OCI-M1 (cell line): ENCODE measurements around the gene PLTP.
"Not testable (repeated sequence)": the region's sequence is repeated elsewhere in the genome, so short reads cannot be mapped to it uniquely, and the experiment has no call there.

Experiments used
- DNase-seq: peaks from one replicate; lab custom pipeline; 2025; lab: John Stamatoyannopoulos, UW

The PLTP gene

GRCh38 chr20:45944151-45944964 is 32.4 kb upstream of the PLTP start:
- DNase-seq = peak; percentile 40

DNA sequence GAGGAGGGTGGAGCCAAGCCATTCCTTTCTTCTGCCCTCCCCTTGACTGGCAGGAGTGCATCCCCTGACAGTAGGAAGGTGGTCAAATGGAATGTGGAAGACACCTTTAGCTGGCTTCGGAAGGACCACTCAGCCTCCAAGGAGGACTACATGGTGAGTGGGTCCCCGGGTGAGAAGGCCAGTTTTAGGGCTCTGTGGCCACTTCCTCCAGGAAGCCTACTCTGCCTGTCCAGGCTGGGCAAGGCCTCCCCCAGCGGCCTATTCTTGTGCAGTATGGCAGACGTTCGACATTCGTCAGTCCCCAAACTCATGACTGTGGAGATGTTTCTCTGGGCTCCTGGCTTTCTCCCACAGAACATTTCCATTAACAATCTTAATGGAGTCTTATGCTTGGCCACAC is 31.7 kb upstream of the PLTP start:
- no peak for DNase-seq

DNA sequence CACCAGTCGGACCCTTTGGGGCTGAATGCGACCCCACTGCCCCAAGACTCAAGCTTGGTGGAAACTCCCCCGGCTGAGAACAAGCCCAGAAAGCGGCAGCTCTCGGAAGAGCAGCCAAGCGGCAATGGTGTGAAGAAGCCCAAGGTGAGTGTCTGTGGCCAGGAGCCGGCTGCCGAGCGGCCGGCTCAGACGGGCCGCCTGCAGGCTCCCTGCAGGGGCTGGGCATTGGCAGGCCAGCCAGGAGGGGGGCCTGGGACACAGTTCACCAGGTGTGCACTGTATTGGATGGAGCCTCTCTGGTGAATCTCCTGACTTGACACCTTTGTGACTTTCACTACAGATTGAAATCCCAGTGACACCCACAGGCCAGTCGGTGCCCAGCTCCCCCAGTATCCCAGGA is 28.5 kb upstream of the PLTP start:
- DNase-seq = no peak

DNA sequence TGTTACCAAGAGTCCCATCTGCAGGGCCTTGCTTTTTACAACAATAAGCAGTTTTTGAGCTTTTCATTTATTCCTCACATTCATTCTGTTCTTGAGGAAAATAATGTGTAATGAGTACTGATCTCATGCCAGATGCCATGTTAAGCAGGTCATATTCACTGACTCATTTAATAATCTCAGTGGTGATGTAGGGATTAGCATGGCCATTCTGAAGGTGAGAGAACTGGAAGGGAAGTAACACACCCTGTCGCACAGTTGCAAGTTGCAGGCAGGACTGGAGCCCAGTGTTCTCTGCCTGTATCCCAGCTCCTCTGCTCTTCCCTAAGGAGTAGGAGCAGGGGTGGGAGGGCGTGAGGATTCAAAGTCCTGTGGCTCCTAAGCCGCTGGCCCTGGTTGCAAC is 28.1 kb upstream of the PLTP start:
- no peak for DNase-seq

DNA sequence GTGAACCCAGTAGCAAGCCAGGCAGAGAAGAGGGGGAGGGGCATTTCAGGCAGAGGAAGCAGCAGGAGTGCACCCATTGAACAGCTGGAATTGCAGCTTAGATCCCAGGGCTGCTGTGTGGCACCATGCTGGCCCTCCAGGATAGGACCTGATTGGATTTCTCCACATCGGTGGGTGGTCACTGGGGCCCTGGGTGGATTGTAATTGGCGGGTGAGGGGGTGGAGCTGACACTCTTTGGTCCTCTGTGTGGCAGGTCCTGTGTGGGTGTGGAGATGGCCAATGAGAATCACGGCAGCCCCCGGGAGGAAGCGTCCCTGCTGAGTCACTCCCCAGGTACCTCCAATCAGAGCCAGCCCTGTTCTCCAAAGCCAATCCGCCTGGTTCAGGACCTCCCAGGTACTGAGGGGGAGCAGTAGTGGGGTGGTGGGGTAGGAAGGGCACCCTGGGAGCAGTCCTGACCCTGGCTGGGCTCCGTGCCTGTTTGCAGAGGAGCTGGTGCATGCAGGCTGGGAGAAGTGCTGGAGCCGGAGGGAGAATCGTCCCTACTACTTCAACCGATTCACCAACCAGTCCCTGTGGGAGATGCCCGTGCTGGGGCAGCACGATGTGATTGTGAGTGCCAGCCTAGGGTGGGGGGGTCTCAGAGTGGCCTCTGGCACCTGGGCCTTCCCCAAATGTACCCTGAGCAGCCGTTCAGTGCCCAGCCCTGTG is 26.9 kb upstream of the PLTP start:
- no peak for DNase-seq

DNA sequence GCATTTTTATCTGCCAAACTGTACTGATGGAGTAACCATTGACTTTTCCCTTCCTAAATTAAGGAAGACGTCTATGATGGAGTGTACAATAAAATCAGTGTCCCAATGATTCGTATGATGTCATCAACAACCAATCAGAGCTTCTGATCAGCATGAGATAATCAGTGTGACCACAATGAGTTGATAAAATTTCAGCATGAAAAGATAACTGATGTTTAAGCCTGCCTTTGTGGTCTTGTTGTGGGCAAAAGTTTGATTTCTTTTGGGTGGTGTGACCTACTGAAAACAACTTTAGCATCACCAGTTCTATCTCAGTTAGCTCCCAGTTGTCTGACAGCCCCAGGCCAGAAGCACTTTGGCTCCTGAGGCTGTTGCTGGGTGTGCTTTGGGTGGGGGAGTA is 25.8 kb upstream of the PLTP start:
- DNase-seq = no peak

DNA sequence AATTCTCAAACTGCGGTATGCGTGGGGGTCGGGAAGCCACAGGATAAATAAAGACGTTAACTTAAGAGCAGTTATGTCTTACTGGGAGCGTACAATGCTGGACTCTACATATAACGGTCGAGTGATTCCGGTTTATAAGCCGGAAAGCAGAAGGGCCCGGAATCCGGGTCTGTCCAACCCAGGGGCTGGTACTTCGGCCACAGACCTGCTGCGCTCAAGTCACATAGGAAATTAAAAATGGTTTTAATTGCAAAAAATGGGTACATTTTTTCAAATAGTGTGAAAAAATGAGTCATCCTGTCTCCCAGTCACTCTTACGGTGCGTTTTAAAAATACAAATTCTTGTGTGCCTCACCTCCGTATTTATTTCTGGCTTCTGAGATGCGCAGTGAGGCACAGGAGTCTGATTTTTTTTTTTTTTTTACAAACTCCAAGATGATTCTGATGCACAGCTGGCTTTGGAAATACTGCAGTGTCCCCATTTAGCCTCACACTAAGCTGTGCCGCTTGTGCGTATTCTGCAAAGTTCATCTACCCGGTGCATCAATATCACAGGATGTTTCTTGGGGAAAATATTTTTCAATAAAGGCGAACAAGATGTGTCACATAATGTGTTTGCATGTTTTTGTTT is 23.6 kb upstream of the PLTP start:
- DNase-seq = no peak

DNA sequence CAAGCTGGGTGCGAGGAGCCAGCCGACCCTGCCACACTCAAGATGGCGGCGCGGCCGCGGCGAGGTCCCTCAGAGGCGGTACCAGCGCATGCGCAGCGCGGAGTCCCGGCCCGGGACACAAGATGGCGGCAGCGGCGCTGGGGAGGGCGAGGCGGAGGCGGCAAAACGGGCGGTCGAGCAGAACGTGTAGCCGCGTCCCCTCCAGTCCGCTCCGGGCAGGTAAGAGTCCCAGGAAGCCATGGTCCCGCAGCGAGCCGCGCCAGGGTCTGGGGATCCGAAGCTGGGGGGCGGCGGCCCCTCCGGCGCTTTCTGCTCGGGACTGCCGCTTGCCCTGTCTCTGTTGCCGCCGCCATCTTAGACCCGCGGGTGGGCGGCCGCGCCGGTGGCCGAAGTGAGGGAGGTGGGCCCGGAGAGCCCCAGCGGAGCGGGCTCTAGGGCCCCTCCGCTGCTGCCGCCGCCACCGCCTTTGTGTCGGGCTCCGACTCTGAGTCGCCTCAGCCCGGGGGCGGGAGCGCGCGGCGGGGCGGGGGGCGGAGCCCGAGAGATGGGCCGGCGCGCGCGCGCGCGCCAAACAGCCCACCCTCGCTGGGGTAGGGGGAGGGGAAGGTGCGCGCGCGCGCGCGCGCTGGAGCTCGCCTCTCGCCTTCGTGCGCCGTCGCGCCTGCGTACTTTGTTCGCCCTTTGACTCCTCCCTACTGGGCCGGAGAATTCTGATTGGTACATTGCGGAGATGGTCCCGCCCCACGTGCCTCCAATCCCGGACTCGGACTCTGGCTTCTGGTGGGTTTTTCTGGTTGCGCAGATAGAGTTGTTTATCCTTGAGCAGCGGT is 22.8 kb upstream of the PLTP start, which contains the start of gene PCIF1:
PCIF1 (plus strand) TSS at position 98 of the 830 bp plus-strand sequence. CDS start 4,317 bp downstream, outside the sequence.
- peak; percentile 99 for DNase-seq

DNA sequence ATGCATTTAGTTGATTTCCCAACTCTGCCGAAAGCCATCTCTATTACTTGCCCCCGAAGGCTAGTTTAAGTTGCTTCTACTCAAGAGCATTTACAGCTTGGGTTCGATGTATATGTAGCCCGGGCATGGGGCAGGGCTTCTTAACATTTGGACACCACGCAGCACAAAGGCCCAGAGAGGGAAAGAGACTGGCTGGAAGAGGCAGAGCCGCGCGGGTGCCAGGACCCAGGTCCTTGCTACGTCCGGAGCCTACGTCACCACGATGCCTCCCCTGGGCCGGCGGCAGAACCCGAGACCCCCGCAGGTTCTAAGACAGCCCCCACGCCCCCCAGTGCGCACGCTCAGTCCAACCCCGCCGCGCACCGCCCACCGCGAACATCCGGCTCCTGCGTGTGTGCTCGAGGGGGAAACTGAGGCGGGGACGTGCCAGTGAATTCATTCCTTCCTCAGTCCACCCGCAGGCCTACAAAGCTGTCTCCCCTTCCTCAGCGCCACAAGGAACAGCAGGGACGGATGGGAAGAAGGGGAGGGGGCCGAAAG is 22.2 kb upstream of the PLTP start:
- peak; percentile 70 for DNase-seq

DNA sequence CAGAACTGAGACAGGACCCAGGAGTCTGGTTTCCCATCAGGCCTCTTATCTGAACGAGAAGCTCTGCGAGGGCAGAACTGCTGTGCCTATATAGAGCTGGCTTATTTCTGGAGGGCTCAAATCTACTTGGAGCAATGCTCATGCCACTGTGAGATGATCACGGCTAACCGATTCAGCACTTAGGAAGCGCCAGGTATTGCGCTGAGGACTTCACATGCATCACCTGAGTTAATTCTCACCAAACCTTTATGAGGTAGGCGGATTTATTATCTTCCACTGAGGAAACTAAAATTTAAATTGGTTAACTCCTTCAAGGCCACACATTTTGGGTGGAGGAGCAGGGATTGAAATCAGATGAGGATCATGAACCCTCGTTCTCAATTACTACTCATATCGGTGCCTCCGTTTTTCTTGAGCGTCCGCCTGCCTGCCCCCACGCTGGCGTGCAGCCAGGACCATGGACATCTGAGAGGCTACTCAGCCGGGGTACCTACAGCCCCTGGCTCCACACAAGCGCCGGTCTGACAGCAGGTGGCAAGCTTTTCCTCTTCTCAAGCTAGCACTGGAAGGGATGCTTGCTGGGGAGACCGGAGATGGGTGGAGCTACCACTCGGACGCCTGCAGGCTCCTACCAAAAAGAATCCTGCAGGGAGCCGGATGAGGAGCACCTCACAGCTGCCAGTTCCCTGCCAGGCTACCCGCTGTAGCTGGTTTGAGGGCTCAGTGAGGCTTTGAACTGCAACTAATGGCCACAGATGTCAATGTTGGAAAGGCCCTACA is 21.5 kb upstream of the PLTP start:
- peak; percentile 87 for DNase-seq

DNA sequence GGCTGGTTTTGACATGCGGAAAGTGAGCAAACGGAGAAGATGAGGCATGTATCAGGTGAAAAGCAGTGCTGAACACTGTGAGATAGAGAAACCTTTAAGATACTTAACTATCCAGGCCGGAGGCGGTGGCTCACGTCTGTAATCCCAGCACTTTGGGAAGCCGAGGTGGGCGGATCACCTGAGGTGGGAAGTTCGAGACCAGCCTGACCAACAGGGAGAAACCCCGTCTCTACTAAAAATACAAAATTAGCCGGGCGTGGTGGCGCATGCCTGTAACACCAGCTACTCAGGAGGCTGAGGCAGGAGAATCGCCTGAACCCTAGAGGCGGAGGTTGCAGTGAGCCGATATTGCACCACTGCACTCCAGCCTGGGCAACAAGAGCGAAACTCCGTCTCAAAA is 19.7 kb upstream of the PLTP start:
- DNase-seq = not testable (repeated sequence)

DNA sequence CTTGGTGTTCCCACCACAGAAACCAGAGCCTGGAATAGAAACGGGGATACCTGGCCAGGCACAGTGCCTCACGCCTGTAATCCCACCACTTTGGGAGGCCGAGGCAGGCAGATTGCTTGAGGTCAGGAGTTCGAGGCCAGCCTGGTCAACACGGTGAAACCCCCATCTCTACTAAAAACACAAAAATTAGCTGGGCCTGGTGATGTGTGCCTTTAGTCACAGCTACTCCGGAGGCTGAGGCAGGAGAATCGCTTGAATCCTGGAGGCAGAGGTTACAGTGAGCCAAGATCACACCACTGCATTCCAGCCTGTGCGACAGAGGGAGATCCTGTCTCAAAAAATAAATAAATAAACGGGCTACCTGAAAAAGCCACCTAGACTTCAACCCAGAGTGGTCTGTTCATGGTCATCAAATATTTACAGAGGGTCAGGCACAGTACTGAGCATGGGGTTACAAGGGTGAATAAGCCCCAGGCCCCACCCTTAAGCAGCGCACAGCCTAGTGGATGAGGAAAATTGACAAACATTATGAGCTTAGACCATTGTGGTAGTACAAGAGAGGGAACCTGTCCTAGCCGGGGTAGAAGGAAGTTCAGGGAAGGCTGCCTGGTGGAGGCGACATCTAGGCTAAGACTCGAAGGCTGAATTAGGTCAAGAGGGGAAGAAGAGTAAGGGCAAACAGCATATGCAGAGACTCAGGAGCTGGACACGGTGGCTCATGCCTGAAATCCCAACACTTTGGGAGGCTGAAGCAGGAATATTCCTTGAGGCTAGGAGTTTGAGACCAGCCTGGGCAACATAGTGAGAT is 15.3 kb upstream of the PLTP start:
- no peak for DNase-seq

GRCh38 chr20:45926731-45927070 is 14.7 kb upstream of the PLTP start:
- no peak for DNase-seq

DNA sequence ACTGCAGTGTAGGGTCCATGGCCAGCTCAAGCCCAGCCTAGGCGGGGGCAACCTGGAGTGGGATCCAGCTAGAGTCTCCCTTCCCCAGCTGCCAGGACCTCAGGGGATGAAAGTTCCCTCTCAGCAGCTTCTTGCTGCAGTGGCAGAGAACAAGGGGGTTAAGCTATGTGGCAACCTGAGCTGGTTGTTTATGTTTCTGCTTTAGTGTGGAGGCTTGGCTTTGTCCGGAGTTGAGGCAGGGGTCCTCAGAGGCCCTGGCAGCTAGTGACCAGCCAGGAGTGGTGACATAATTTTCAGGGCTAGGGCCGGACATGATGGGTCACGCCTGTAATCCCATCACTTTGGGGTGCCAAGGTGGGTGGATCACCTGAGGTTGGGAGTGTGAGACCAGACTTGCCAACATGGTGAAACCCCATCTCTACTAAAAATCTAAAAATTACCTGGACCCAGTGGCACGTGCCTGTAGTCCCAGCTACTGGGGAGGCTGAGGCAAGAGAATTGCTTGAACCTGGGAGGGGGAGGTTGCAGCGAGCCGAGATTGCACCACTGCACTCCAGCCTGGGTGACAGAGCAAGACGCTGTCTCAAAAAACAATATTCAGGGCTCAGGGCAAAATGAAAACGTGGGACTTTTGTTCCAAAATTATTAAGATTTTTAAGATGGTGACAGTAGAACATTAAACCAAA is 14.0 kb upstream of the PLTP start:
- no peak for DNase-seq

- no peak for DNase-seq
These were observed 12.7 kb upstream of the PLTP start for GRCh38 chr20:45924391-45925261.

GRCh38 chr20:45921337-45922189 is 9.6 kb upstream of the PLTP start:
- no peak for DNase-seq

- no peak for DNase-seq
These were observed 8.7 kb upstream of the PLTP start for GRCh38 chr20:45920462-45921336.
